K562 (cell line): ENCODE data around the gene SRCAP. TPM values are rescaled to one million over a fixed set of nuclear protein-coding genes. Genes with fewer than 3 reads are reported as not detected.

Source experiments
- CHD7 ChIP-seq: fragments of 200-600 bp; sonication (generic); IDR thresholded peaks from one replicate; pipeline ENCODE4 v1.6.1; 2012; ENCODE audit warnings: mild to moderate bottlenecking, low read depth, low read length, inconsistent platforms
- GTF2A2 ChIP-seq: IDR thresholded peaks from 2 replicates; pipeline ENCODE4 v1.6.1; 2016; ENCODE audit warnings: mild to moderate bottlenecking, missing genetic modification characterization, missing compliant biosample characterization
- GTF2E2 ChIP-seq: fragments of 200-800 bp; sonication (Bioruptor generic); IDR thresholded peaks from 2 replicates; pipeline ENCODE4 v1.6.1; 2016; ENCODE audit warnings: missing genetic modification characterization, missing compliant biosample characterization
- NR4A1 ChIP-seq, 2 experiments: fragments of 250-450 bp in 1 of 2; fragments of 450-650 bp in 1 of 2; sonication (Bioruptor Pico) in 1 of 2; IDR thresholded peaks; 2 replicates each; pipeline versions ENCODE4 v1.4.0 to v1.6.1; 2016 to 2020; ENCODE audit warnings: mild to moderate bottlenecking in 2 of 2, missing compliant biosample characterization in 1 of 2, missing genetic modification characterization in 1 of 2, moderate library complexity in 1 of 2
- PHF8 ChIP-seq: fragments of 200-600 bp; sonication (generic); IDR thresholded peaks from 2 replicates; pipeline ENCODE4 v1.6.1; 2012; ENCODE audit warnings: mixed run types, mild to moderate bottlenecking, inconsistent platforms, low read length, moderate library complexity, borderline replicate concordance
- RB1 ChIP-seq: fragments of 450-650 bp; IDR thresholded peaks from 2 replicates; pipeline ENCODE4 v1.6.1; 2017; ENCODE audit warnings: low read depth, mild to moderate bottlenecking
- polyA plus RNA-seq, 8 experiments: library from polyadenylated mRNA; depleted of rRNA in 4 of 8; stranded (reverse) in 5 of 8; unstranded in 3 of 8; fragments of >200 nt; fragmentation: Nextera tagmentation in 2 of 8; fragmentation: Illumina TruSeq in 1 of 8; extraction: Ambion mirVana in 2 of 8; extraction: Trizol in 1 of 8; gene quantifications; 2 replicates each; pipeline versions ENCODE4 v1.2.1 to v1.2.3, GENCODE V29; 2011 to 2014; ENCODE audit warnings: inconsistent platforms in 1 of 8, missing spikeins in 1 of 8
- total RNA-seq, 7 experiments: library from RNA; depleted of rRNA in 6 of 7; stranded (reverse); fragments of >200 nt in 6 of 7; fragmentation: Illumina TruSeq in 2 of 7; extraction: Trizol in 2 of 7; gene quantifications; 2 replicates each; pipeline versions ENCODE4 v1.2.1 to v1.2.3, GENCODE V29; 2011 to 2021; ENCODE audit warnings: low replicate concordance in 1 of 7
- TF ChIP-seq, protein P1 (sequence below): fragments of 250-450 bp; sonication (Bioruptor Pico); IDR thresholded peaks from 2 replicates; pipeline ENCODE4 v1.4.0; 2020

Gene SRCAP
- total and polyA plus RNA-seq, 9 of the 15 experiments (the other 6 are each of a cell fraction or from before 2014, with no cell fraction given), result 0.21 to 62.6 (median 5.8) TPM

DNA sequence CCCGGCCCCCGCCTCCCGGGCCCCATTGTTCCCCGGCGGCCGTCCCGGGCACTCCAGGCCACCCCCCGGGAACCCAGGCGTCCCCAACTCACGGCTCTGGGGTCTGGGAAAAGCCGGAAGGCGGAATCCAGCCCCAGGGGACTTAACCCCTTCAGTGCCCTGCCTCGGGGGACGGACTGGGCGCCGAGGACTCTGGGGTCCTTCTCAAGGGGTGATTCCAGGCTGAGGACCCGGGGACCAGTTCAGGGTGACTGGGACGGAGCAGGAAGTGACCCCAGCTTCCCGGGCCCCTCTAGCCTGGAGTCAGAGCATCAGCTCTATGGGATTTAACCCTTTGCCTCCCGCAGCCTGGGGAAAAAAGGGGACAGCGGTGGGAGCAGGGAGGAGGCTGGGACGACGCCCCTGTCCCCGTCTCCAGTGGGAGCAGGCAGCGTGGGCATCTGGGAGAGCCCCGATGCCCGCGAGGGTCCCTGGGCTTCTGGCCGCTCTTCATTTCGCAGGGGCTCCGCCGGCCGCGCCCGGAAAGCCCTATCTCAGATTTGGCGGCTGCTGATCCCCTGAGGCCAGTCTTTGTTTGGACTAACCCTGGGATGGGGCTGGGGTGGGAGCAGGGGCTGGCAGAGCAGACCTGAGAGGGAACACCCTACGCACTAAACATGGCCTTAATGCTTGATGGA, 88.1 kb downstream of the SRCAP start, which contains the start of gene ZNF629 (continued):
- TF ChIP-seq GTF2A2, result 0 out of 2 replicates have a peak, but pooled peaks have one; percentile 53
- no peak for TF ChIP-seq NR4A1 (CRISPR knock-in tag; IDR thresholded peaks at IDR 0.05)
- peak; percentile 65; the same call in 1 of the 2 replicates for TF ChIP-seq NR4A1 (tag; IDR thresholded peaks at IDR 0.05)
- TF ChIP-seq GTF2E2, result peak; percentile 98
- TF ChIP-seq CHD7, result no peak
- TF ChIP-seq PHF8, result peak; percentile 61; the same call in 1 of the 2 replicates
- TF ChIP-seq, protein P1, sequence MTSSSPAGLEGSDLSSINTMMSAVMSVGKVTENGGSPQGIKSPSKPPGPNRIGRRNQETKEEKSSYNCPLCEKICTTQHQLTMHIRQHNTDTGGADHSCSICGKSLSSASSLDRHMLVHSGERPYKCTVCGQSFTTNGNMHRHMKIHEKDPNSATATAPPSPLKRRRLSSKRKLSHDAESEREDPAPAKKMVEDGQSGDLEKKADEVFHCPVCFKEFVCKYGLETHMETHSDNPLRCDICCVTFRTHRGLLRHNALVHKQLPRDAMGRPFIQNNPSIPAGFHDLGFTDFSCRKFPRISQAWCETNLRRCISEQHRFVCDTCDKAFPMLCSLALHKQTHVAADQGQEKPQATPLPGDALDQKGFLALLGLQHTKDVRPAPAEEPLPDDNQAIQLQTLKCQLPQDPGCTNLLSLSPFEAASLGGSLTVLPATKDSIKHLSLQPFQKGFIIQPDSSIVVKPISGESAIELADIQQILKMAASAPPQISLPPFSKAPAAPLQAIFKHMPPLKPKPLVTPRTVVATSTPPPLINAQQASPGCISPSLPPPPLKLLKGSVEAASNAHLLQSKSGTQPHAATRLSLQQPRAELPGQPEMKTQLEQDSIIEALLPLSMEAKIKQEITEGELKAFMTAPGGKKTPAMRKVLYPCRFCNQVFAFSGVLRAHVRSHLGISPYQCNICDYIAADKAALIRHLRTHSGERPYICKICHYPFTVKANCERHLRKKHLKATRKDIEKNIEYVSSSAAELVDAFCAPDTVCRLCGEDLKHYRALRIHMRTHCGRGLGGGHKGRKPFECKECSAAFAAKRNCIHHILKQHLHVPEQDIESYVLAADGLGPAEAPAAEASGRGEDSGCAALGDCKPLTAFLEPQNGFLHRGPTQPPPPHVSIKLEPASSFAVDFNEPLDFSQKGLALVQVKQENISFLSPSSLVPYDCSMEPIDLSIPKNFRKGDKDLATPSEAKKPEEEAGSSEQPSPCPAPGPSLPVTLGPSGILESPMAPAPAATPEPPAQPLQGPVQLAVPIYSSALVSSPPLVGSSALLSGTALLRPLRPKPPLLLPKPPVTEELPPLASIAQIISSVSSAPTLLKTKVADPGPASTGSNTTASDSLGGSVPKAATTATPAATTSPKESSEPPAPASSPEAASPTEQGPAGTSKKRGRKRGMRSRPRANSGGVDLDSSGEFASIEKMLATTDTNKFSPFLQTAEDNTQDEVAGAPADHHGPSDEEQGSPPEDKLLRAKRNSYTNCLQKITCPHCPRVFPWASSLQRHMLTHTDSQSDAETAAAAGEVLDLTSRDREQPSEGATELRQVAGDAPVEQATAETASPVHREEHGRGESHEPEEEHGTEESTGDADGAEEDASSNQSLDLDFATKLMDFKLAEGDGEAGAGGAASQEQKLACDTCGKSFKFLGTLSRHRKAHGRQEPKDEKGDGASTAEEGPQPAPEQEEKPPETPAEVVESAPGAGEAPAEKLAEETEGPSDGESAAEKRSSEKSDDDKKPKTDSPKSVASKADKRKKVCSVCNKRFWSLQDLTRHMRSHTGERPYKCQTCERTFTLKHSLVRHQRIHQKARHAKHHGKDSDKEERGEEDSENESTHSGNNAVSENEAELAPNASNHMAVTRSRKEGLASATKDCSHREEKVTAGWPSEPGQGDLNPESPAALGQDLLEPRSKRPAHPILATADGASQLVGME (CRISPR knock-in tag), result 0 out of 2 replicates have a peak, but pooled peaks have one; percentile 22
- TF ChIP-seq RB1, result peak; percentile 41; the same call in 1 of the 2 replicates
